Right kidney (tissue), 1 donor: ENCODE results near the gene DEAF1.
"Not testable (repeated sequence)": the region's sequence is repeated elsewhere in the genome, so short reads cannot be mapped to it uniquely, and the experiment has no call there.

Experiments
- DNase-seq: peaks from one replicate; pipeline ENCODE4 v3.0.0-alpha.2; 2016

Gene DEAF1

DNA sequence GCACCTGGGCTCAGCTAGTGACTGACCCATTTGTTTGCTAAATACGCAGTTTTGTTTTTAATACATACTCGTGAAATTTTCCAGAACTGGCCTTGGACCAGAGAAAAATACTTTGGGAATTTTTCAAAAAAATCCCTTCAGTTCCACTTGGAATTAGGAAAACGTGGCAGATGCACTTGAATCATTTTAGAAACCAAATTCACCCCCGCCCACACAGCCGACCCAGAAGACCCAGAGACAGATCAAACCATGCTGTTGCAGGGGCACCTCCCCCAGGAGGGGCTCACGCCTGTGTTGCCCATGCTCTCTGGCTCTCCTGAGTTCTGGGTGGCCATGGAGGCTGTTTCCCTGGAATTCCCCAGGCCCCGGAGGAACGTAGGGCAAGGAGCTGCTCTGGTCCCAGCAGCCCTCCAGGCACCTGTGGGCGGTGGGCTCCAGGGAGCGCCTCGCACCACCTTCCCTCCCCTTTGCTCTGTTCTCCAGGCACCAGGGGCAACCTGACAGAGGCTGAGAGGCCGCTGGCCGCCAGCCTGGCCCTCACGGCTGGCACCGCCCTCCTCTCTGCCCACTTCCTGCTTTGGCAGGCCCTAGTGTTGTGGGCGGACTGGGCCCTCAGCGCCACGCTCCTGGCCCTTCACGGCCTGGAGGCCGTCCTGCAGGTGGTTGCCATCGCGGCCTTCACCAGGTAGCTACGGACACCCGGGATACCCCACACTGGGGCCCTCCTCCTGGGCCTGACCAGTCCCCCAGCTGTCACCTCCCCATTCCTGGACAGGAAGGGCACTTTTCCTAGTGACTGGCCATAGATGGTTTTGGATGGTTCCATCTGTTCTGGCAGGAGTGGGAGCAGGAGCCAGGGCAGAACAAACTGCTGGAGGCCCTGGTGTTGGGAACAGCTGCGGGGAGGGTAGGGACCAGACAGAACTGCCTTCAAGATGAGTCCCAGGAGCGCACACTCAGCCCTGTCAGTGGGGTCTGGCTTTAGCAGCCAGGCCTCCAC is 7.7 kb upstream of the DEAF1 start:
- no peak for DNase-seq

DNA sequence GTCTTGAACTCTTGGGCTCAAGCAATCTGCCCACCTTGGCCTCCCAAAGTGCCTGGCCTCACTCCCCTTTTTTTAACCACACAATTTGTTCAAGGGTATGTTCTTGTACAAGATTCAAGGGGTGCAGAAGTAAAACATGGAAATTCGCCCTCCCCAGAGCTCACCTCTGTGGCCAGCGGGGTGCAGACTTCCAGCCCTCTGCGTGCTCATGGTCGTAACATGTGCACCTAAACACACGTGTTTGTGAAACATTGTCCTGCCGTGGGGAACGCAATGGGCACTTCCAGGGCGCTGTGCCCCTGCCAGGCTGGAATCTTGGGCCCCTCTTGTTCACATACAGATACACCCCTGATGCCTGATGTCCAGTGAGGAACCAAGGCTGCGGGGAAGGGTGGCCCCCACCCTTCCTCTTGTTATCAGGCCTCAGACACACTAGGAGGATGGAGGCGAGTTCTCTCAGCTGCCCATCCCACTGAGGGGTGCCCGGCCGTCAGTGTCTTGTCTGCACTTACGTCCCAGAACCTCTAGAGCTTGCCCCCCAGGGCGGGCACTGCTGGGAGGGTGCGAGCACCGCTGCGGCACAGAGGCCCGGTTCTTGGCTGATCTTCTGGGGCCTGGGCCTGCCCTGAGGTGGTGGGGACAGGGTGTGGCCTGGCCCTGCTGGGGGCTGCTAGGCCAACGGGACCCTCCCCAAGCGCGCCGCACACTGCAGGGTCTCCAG is 6.9 kb upstream of the DEAF1 start:
- no peak for DNase-seq

DNA sequence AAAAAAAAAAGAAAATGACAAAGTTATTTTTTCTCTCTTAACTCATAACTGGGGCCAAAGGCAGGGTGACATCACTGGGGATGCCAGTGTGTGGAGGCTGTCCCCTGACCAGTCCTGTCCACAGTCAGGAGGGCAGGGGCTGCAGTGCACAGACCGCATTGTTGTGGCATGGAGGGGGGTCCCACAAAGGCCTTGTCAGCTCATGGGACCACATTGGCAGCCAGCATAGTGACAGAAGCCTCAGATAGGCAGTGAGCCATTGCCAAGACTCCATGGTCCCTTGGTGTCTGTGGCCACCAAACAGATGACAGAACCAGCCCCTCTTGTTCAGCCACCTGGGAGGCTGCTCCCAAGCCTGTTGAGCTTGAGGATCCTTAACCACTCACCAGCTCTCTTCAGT is 4.7 kb upstream of the DEAF1 start:
- DNase-seq: no peak

DNA sequence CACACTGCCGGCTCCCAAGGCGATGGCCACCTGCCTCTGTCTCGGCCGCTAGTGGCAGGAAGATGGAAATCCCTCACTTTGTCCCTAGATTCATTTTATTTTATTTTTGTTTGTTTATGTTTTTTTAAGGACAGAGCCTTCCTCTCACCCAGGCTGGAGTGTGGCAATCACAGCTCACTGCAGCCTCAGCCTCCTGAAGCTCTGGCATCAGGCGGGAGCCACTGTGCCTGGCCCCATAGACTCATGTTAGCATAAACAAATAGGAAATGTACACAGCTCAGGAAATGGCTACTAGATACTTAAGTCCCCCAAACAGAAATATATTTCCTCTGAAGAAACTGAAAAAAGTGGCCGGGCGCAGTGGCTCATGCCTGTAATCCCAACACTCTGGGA is 4.1 kb upstream of the DEAF1 start:
- no peak for DNase-seq

DNA sequence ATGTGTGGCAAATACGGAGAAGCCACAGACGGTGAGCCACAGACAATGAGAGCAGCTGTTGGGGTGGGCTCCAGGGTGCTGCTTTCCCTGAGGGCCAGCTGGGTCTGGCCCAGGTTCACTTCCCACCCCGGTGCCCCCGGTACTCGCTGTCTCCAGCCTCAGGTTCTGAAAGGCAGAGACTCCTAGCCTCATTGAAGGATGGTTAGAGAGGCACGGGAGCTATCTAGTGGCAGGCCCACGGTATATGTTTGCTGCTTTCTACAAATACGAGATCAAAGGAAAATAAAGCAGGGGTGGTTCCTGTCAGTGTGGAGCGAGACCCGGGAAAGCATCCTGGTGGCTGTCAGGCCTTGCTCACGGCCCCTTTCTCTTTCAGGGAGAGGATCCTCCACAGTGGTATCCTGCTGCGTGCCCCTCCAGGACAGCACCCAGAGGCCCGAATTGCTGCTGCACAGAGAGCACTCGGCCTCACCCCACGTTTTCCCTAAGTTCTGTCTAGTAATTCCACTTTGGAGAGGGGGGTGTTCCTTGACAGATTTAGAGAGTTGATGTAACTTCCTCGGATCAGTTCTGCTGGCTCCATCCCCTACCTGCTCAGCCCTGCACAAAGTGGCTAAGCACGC is 3.6 kb upstream of the DEAF1 start:
- no peak for DNase-seq

DNA sequence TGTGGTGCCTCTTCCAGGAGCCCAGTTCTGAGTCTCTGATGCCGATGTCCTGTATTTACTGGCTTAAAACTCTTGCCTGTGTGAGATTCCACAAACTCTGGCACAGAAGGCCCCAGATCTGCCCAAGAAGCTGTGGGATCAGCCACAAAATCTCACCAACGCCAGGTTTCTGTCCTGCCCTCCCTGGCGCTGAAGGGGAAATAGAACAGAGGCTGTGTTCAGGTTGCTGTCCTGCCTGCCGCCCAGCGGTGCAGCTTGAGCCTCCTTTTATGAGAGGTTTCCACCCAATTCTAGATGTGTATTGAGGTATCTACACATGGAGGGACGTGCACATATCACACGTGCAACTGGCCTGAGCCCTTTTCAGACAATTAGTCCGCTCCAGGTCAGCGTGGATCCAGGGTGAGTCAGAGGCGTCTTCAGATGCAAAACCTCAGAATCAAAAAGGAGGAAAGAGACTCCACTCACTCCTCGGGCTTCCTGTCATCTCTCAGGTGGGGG is 2.8 kb upstream of the DEAF1 start:
- DNase-seq: no peak

DNA sequence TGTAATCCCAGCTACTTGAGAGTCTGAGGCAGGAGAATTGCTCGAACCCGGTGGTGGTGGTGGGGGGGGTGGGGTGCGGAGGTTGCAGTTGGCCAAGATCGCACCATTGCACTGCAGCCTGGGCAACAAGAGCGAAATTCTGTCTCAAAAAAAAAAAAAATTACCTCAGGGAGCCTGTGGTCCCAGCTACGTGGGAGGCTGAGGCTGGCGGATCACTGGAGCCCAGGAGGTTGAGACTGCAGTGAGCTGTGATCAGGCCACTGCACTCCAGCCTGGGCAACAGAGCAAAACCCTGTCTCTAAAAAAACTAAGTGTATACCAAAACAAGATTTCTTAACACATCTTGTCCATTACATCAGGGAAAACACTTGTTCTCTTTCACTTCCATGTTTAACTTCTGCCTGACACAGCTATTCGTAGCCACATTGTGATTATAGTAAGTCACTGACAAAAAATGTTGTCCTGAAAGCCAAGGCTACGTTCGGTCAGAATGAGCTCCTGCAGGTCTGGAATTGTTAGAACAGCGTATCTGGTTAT is 2.0 kb upstream of the DEAF1 start:
- DNase-seq: no peak

DNA sequence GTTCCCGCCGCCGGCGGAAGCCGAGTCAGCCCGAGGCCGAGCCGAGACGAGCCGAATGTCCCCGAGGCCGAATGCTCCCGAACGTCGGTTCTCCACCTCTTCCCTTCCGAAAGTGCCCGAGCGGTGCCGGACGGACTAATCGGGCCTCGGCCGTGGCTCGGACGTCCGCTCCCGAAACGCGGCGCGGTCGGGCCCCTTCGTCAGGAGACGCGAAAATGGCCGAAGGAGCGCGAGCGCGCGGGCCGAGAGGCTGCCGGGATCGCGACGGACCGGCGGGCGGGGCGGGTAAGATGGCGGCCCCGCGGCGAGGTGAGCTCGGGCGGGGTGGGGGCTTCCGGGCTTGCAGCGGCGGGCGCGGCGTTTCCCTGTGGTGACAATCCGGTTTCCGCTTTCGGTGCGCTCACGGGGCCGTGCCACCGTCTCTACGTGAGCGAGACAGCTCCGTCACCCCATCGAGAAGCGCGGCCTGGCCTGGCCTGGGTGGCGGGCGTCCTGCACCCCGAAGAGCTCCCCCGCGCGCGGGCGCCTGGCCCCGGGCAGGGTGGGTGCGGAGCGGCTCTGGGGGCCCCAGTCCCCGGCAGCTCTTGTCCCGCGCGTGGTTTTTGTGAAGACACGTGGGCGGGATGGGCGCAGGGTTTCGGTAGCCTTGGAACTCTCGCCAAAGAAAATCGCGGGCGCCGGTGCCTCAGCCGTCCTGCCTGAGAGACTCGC is 671 bp upstream of the DEAF1 start, which contains the start of gene TMEM80:
Gene TMEM80 (plus strand): TSS at position 279 of the 711 bp plus-strand sequence. CDS start 12 bp downstream, at position 291.
- peak; percentile 97 for DNase-seq

DNA sequence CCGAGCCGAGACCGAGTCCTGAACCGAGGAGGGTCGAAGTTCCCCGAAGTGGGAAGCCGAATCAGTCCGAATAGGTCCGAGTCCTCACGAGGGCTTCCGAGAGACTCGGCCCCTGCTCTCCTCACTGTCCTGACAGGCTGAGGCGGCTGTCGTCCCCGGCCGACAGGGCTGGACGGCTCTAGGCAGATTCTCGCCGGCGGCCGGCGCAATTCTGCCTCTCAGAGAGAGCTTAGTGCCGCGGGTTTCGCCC is 191 bp upstream of the DEAF1 start:
- DNase-seq: peak; percentile 100

DNA sequence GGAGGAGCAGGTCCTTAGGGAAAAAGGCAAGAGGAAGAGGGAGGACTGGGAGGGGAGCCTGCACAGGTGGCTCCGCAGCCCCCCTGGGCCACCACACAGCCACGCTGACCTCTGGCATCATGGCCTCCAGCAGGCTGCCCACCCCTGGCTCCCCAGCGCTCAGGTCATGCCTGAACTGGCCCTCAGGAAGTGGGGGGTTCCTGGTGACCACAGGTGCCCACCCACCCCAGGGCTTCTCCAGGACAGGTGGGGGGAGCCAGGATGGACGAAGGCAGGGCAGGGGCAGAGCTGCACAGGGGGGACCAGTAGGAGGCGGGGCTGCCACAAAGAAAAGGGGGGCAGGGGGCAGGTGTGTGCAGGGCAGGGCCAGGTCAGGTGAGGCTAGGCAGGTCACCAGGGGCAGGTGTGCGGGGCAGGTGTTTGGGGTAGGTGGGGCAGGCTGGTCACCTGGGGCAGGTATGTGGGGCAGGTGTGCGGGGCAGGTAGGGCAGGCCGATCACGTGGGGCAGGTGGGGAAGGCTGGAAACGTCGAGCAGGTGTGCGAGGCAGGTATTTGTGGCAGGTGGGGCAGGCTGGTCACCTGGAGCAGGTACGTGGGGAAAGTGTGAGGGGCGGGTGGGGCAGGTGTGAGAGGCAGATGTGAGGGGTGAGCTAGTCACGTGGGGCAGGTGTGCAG is 997 bp downstream of the DEAF1 start:
- DNase-seq: no peak

DNA sequence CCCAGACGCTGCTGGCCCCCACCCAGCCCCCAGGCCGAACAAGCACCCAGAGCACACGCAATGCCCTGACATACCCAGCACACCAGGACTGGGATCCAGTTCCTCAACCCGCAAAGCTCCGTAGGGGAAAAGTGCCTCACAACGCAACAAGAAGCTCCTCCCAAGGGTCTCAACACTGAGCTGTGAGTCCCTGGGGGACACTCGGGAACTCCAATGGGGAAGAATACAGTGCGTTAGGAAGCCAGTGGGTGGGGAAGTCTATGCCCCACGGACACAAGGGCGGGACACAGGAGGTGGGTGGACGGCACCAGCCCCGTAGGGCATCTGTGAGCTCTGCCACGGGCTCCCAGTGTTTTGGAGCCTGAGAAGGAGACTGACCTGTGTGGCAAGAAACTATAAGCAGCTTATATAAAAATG is 1.6 kb downstream of the DEAF1 start:
- DNase-seq: no peak

DNA sequence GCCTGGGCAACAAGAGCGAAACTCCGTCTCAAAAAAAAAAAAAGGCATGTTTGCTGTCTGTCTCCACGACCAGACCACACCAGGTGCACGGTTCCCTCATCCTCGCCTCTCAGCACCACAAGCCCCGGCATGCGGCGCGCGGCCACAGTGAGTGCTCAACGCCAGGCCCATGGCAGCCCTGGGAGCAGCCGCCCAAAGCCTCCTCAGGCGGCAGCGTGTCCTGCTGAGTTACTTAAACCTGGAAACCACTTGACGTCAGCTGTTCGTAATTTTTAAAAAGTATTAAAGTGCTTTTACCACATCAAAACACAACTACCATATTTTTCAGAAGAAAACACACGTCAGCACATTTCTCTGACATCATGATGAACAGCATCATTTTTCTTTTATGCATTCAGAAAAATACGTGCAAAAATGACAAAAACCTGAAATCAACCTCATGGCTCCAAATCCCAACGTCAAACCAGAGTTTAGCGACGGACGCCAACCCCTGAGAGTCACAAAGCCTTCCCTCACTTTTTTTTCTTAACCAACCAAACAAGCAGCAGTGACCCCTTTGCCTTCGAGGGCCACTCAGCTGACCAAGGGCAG is 2.1 kb downstream of the DEAF1 start:
- DNase-seq: no peak

DNA sequence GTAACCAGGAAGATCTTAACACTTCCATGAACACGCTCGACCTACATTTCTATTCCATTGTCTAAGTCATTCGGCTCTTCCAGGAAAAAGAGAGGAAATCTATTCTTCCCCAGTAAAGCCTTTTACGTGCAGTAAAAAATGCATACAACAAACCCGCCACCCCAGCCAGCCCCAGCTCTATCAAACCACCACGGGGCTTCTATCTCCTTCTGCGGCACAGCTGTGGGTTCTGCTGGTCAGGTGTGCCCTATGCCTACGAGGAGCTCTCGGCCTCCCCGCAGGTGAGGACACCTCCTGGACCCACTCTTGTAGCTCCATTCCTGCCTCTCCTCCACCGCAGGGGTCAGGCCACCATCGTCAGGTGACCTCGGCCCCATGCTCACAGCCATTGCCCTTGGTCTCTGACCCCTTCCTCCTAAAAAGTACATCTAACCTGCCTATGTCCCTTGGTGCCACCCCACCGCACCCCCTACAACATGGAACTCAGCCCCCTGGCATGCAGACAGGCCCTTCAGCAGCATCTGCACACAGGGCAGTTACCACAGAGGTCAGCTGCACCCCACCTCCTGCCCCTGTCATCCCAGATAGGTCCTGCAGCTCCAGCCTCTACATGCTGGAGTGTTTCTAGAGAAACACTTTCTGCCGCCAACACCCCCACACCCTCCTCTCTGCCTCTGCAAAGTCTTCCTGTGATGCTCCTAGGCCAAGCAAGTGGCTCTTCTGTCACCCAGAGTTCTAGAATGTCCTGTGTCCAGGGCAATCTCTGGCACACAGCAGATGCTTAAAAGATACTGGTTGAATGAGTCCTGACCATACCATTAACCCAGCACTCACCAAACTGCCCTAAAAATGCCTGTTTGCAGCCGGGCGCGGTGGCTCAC is 3.1 kb downstream of the DEAF1 start:
- DNase-seq: no peak

DNA sequence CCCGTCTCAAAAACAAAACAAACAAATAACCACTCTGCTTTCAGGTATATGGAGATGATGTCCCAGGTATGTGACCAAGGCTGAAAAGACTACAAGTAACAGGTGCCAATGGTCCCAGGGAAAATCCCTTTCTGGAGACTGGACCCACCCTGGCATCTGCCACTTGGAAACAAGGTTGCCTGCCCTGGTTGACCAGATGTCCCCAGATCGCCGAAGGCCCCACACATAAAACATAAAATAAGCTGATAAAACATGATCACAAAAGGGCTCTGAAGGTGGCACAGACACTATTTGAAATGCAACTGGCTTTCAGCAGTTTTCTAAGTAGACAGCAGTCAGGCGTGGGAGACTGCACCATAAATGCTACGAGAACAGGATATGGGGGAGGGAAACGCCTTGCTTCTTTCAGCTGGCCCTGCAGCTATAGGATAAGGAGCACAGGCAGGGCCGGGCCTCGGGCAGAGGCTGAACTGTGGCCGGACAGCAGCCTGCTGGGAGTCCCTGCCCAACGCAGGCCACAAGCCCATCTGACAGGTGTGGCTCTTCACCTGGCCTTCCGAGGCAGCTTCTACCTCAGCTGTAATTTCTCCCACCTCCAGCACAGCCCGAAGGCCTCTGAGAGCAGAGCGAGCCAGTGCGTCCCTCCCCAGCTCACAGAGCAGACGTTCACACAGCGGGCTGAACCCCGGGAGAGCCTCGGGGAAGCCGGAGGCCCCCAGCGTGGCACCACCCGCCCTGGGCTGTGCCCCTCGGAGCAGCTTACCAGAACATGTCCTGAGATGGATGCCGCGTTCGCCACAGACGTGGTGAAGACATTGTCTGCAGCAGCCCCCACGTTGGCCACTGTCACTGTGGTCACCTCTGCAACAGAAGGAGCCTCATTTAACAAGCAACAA is 4.0 kb downstream of the DEAF1 start:
- no peak for DNase-seq

DNA sequence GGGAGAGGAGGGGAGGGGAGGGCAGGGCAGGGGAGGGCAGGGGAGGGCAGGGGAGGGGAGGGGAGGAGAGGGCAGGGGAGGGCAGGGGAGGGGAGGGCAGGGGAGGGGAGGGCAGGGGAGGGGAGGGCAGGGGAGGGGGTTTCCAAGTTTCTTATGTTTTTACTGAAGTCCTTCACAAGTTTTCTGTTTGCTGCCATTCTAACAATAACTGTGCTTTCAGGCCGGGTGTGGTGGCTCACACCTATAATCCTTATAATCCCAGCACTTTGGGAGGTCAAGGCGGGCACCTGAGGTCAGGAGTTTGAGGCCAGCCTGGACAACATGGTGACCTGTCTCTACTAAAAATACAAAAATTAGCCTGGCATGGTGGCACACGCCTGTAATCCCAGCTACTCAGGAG is 4.8 kb downstream of the DEAF1 start:
- DNase-seq: not testable (repeated sequence)

DNA sequence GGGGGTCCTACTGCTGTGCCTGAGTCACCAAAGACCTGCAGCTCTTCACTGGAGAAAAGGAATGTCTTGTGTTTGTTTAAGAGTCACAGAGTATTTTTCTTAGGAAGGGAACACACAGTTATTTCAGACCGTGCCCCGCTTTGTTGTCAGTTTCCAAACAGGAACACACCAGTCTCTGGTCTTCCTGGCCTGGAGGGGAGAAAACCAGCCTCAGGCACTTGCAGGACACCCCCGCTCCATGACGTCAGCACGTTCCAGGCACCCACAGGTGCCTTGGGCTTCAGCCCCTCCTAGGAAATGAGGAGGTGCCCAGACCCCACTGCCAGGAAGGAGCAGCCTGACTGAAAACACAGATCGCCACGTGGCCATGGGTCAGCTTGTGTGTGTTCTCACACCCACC is 5.4 kb downstream of the DEAF1 start:
- no peak for DNase-seq

DNA sequence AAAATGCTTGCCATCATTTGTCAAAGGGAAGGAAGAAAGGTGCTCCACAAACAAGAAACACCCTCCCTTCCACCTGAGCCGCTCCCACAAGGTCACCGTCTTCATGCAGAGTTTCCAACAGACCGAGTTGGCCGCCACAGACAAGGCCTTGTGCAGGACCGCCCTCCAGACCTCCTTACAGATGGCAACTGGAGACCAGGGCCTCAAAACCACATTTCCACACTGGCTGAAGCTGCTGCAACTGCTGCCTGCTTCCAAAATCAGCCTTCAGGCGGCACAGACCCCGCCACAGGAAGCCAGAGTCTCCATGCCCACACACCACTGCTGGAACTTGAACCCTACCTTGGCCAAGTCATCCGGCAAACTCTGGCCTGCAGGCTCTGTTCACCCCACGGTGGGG is 6.3 kb downstream of the DEAF1 start:
- DNase-seq: no peak

DNA sequence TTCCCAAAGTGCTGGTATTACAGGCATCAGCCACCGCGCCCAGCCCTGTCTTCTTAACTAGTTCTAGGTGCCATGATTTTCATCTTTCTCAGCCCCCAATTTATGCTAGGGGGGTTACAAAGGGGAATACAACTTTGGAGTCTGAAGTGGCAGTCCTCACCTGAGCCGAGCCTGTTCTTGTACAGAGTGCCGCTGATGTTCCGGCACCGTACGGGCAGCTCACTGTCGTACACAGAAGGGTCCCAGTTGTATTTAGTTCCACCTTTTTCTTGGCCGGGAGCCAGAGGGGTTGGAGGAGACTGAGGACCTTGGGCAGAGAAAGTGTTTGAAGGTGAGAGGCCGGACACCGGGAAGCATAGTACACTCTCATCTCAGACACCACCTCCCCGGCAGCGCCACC is 7.3 kb downstream of the DEAF1 start:
- DNase-seq: no peak
